ENCODE measurements around the gene STPG1.

DNA sequence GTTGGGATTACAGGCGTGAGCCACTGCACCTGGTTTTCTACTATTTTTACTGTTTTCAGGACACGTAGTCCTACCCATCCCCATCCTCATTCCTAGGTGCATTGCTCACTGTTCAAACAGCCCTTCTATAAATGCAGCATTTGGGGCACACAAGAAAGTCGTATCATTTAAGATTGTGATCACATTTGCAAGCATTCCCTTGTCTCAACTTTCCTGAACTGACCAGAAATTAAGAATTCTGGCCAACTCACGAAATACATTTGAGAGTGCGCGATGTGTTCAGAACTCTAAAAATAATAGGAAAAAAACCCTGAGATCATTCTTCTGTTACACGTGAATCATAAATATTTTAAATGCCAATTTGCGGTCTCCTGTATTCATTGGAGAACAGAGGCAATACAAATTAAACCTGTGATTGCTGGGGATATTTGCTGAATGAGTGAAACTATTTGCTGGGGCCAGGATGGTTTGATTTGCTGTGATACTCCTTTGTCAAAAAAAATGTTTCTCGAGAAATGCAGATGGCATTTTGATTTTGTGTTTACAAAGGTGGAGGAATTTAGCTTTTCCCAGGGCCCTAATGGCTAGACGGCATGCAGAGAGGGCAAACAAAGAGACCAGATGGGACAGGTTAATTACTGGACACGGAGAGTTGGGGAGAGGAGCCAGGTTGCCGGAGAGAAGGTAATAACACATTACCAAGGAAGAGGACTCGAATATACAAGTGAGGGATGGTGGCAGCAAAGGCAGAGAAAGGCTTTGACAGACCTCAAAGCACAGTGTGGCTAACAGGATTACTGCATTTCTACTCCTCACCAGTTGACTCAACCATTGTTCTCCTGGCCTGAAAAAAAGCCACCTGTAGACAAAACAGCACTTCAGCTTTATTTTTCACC lies 38.4 kb downstream of the STPG1 start:
- TF ChIP-seq, protein P1, sequence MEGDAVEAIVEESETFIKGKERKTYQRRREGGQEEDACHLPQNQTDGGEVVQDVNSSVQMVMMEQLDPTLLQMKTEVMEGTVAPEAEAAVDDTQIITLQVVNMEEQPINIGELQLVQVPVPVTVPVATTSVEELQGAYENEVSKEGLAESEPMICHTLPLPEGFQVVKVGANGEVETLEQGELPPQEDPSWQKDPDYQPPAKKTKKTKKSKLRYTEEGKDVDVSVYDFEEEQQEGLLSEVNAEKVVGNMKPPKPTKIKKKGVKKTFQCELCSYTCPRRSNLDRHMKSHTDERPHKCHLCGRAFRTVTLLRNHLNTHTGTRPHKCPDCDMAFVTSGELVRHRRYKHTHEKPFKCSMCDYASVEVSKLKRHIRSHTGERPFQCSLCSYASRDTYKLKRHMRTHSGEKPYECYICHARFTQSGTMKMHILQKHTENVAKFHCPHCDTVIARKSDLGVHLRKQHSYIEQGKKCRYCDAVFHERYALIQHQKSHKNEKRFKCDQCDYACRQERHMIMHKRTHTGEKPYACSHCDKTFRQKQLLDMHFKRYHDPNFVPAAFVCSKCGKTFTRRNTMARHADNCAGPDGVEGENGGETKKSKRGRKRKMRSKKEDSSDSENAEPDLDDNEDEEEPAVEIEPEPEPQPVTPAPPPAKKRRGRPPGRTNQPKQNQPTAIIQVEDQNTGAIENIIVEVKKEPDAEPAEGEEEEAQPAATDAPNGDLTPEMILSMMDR (IDR thresholded peaks at IDR 0.05; ENCODE audit: low read length): no peak
- TF ChIP-seq EZH2phosphoT487 (IDR thresholded peaks at IDR 0.05; ENCODE audit: low read length): no peak
